GM21381 (cell line): ENCODE results near the gene MTMR12.
A peak's percentile ranks its signal among the peaks of the same experiment; 100 is the strongest.
"Not testable (repeated sequence)": the region's sequence is repeated elsewhere in the genome, so short reads cannot be mapped to it uniquely, and the experiment has no call there.

ENCODE experiments used
- ATAC-seq: cut with Tn5 transposase; IDR thresholded peaks from one replicate; pipeline ENCODE4 v1.9.1; 2021; ENCODE audit warnings: mild to moderate bottlenecking, moderate library complexity; ENCODE audit not compliant: unreplicated experiment

Gene MTMR12

GRCh38 chr5:32301891-32302290, 10.8 kb downstream of the MTMR12 start:
- ATAC-seq = no peak

GRCh38 chr5:32299059-32299677, 13.6 kb downstream of the MTMR12 start:
- ATAC-seq = no peak

- peak; percentile 68 for ATAC-seq
Measured at GRCh38 chr5:32298059-32298415, 14.7 kb downstream of the MTMR12 start.

- ATAC-seq = no peak
Measured at GRCh38 chr5:32297181-32298058, 15.3 kb downstream of the MTMR12 start.

- ATAC-seq = not testable (repeated sequence)
Measured at GRCh38 chr5:32295966-32296772, 16.6 kb downstream of the MTMR12 start.

- no peak for ATAC-seq
Measured at GRCh38 chr5:32291591-32291990, 21.1 kb downstream of the MTMR12 start.

GRCh38 chr5:32290922-32291321, 21.8 kb downstream of the MTMR12 start:
- ATAC-seq = no peak

GRCh38 chr5:32290501-32290900, 22.2 kb downstream of the MTMR12 start:
- not testable (repeated sequence) for ATAC-seq

- not testable (repeated sequence) for ATAC-seq
Measured at GRCh38 chr5:32289986-32290385, 22.8 kb downstream of the MTMR12 start.

- not testable (repeated sequence) for ATAC-seq
Measured at GRCh38 chr5:32288135-32288534, 24.6 kb downstream of the MTMR12 start.

GRCh38 chr5:32287525-32287924, 25.2 kb downstream of the MTMR12 start:
- ATAC-seq = not testable (repeated sequence)

- no peak for ATAC-seq
Measured at GRCh38 chr5:32285510-32286138, 27.1 kb downstream of the MTMR12 start.

- peak; percentile 61 for ATAC-seq
Measured at GRCh38 chr5:32283539-32284377, 29.0 kb downstream of the MTMR12 start.

GRCh38 chr5:32283061-32283460, 29.7 kb downstream of the MTMR12 start:
- ATAC-seq = no peak

GRCh38 chr5:32282633-32283032, 30.1 kb downstream of the MTMR12 start:
- ATAC-seq = no peak

- ATAC-seq = not testable (repeated sequence)
Measured at GRCh38 chr5:32281378-32282133, 31.2 kb downstream of the MTMR12 start.

- ATAC-seq = peak; percentile 84
Measured at GRCh38 chr5:32280656-32281081, 32.1 kb downstream of the MTMR12 start.

- no peak for ATAC-seq
Measured at GRCh38 chr5:32279786-32280185, 33.0 kb downstream of the MTMR12 start.

GRCh38 chr5:32279223-32279622, 33.5 kb downstream of the MTMR12 start:
- ATAC-seq = no peak
